IMR-90 (cell line): ENCODE measurements around the gene CHPT1. TPM values are rescaled to one million over a fixed set of nuclear protein-coding genes. Genes with fewer than 3 reads are reported as not detected.
A peak's percentile ranks its signal among the peaks of the same experiment; 100 is the strongest.

Experiments used
- ATAC-seq: fragments of 200-7000 bp; cut with Tn5 transposase; 2 replicates; pipeline ENCODE4 v1.9.1; 2020; ENCODE audit warnings: low read depth, mild to moderate bottlenecking, moderate library complexity
- BruUV-seq: library from RNA; stranded (reverse); fragments of 400-500 nt; replicated peaks from 2 replicates; lab custom pipeline; 2021; lab: Mats Ljungman, UMichigan
- CTCF ChIA-PET: fragments of 300-600 bp; formaldehyde crosslinking; extraction: SDS; loops from one replicate; lab custom pipeline; 2021; ENCODE audit warnings: antibody characterized with exemption; lab: Yijun Ruan, JAX
- POLR2A ChIA-PET: fragments of 300-600 bp; sonication (Branson Sonifier 250); formaldehyde crosslinking; loops from one replicate; lab custom pipeline; 2022; ENCODE audit warnings: antibody characterized with exemption; ENCODE audit not compliant: unreplicated experiment; lab: Charles Lee
- DNase-seq: peaks from one replicate; pipeline ENCODE4 v3.0.0; 2013
- H2AFZ ChIP-seq: replicated peaks from 2 replicates; pipeline ENCODE3; 2013; ENCODE audit warnings: low read length, mild to moderate bottlenecking; ENCODE audit not compliant: poor library complexity
- H2AK5ac ChIP-seq: 2 replicates; pipeline ENCODE4 v1.6.1; 2013; ENCODE audit warnings: low read depth, low read length, inconsistent platforms
- H2AK9ac ChIP-seq: replicated peaks from 2 replicates; pipeline ENCODE3; 2013; ENCODE audit warnings: mild to moderate bottlenecking, low read depth, low read length, moderate library complexity; ENCODE audit not compliant: poor library complexity
- H2BK120ac ChIP-seq: 2 replicates; pipeline ENCODE4 v1.6.1; 2013; ENCODE audit warnings: low read depth, low read length, inconsistent platforms
- H2BK15ac ChIP-seq: 3 replicates; pipeline ENCODE4 v1.6.1; 2013; ENCODE audit warnings: low read depth, low read length, inconsistent platforms
- H2BK20ac ChIP-seq: 2 replicates; pipeline ENCODE4 v1.6.1; 2013; ENCODE audit warnings: low read depth, mild to moderate bottlenecking, inconsistent platforms, low read length, moderate library complexity
- H2BK5ac ChIP-seq: 2 replicates; pipeline ENCODE4 v1.6.1; 2013; ENCODE audit warnings: mild to moderate bottlenecking, low read depth, low read length, inconsistent platforms; ENCODE audit not compliant: poor library complexity, severe bottlenecking
- H3K14ac ChIP-seq: replicated peaks from 2 replicates; pipeline ENCODE4 v1.6.1; 2013; ENCODE audit warnings: low read depth, low read length, inconsistent platforms
- H3K18ac ChIP-seq: 2 replicates; pipeline ENCODE4 v1.6.1; 2013; ENCODE audit warnings: low read depth, low read length, control low read depth
- H3K23ac ChIP-seq: 2 replicates; pipeline ENCODE4 v1.6.1; 2013; ENCODE audit warnings: low read depth, low read length, inconsistent platforms
- H3K27ac ChIP-seq: 2 replicates; pipeline ENCODE4 v1.5.1; 2013; ENCODE audit warnings: mild to moderate bottlenecking, control low read depth, low read length; ENCODE audit not compliant: insufficient read depth
- H3K27me3 ChIP-seq: 2 replicates; pipeline ENCODE4 v1.6.1; 2013; ENCODE audit warnings: low read length; ENCODE audit not compliant: control insufficient read depth, insufficient read depth
- H3K36me3 ChIP-seq: 2 replicates; pipeline ENCODE4 v1.6.1; 2013; ENCODE audit warnings: low read length, mixed read lengths; ENCODE audit not compliant: control insufficient read depth, insufficient read depth
- H3K4ac ChIP-seq: 2 replicates; pipeline ENCODE4 v1.6.1; 2013; ENCODE audit warnings: low read depth, low read length, inconsistent platforms
- H3K4me1 ChIP-seq: 2 replicates; pipeline ENCODE4 v1.6.1; 2013; ENCODE audit warnings: low read length, mixed read lengths; ENCODE audit not compliant: control insufficient read depth, insufficient read depth
- H3K4me2 ChIP-seq: 2 replicates; pipeline ENCODE4 v1.6.1; 2013; ENCODE audit warnings: low read depth, mild to moderate bottlenecking, control low read depth, low read length, moderate library complexity
- H3K4me3 ChIP-seq: 2 replicates; pipeline ENCODE4 v1.5.1; 2013; ENCODE audit warnings: low read depth, mild to moderate bottlenecking, control low read depth, low read length, moderate library complexity; ENCODE audit not compliant: insufficient read depth
- H3K56ac ChIP-seq: 2 replicates; pipeline ENCODE4 v1.6.1; 2013; ENCODE audit warnings: low read length, inconsistent platforms; ENCODE audit not compliant: insufficient read depth; ENCODE audit errors: extremely low read depth
- H3K79me1 ChIP-seq, 2 experiments: 2 replicates each; pipeline ENCODE4 v1.6.1; 2013; ENCODE audit warnings: low read length in 2 of 2, inconsistent platforms in 1 of 2, low read depth in 1 of 2
- H3K9ac ChIP-seq: 2 replicates; pipeline ENCODE4 v1.6.1; 2013; ENCODE audit warnings: low read depth, low read length, control low read depth
- H3K9me1 ChIP-seq: 2 replicates; pipeline ENCODE4 v1.6.1; 2013; ENCODE audit warnings: low read length, inconsistent platforms; ENCODE audit not compliant: insufficient read depth
- H3K9me3 ChIP-seq: 2 replicates; pipeline ENCODE4 v1.6.1; 2013; ENCODE audit warnings: low read length; ENCODE audit not compliant: control insufficient read depth, insufficient read depth
- H4K20me1 ChIP-seq: 2 replicates; pipeline ENCODE4 v1.6.1; 2013; ENCODE audit warnings: low read length, inconsistent platforms; ENCODE audit not compliant: insufficient read depth
- H4K5ac ChIP-seq: 2 replicates; pipeline ENCODE4 v1.6.1; 2013; ENCODE audit warnings: mild to moderate bottlenecking, low read depth, low read length, control low read depth
- H4K8ac ChIP-seq, 2 experiments: 2 replicates each; pipeline ENCODE4 v1.6.1; 2013; ENCODE audit warnings: low read depth in 2 of 2, low read length in 2 of 2, control low read depth in 1 of 2, inconsistent platforms in 1 of 2
- H4K91ac ChIP-seq: 2 replicates; pipeline ENCODE4 v1.6.1; 2013; ENCODE audit warnings: low read depth, low read length, inconsistent platforms; ENCODE audit not compliant: insufficient read depth
- CEBPB ChIP-seq: IDR thresholded peaks from 2 replicates; pipeline ENCODE4 v1.6.1; 2012; ENCODE audit warnings: low read depth, low read length, improper control_type of control experiment
- CTCF ChIP-seq: conservative IDR thresholded peaks from 2 replicates; pipeline ENCODE4 v1.5.1; 2012; ENCODE audit warnings: mild to moderate bottlenecking, low read depth, low read length, improper control_type of control experiment
- FOS ChIP-seq: fragments of 150-350 bp; IDR thresholded peaks from 2 replicates; pipeline ENCODE4 v1.6.1; 2016; ENCODE audit warnings: low read depth, low read length
- MAFK ChIP-seq: IDR thresholded peaks from 2 replicates; pipeline ENCODE4 v1.6.1; 2012; ENCODE audit warnings: low read depth, low read length, improper control_type of control experiment
- POLR2A ChIP-seq: IDR thresholded peaks from 2 replicates; pipeline ENCODE4 v1.6.1; 2012; ENCODE audit warnings: mild to moderate bottlenecking, low read depth, low read length
- RAD21 ChIP-seq: IDR thresholded peaks from 2 replicates; pipeline ENCODE4 v1.6.1; 2012; ENCODE audit warnings: low read length, improper control_type of control experiment
- SMC3 ChIP-seq: fragments of 150-350 bp; IDR thresholded peaks from 2 replicates; pipeline ENCODE4 v1.6.1; 2016; ENCODE audit warnings: low read depth, mild to moderate bottlenecking, antibody characterized with exemption, low read length, moderate library complexity
- USF2 ChIP-seq: fragments of 150-350 bp; IDR thresholded peaks from 2 replicates; pipeline ENCODE4 v1.6.1; 2017; ENCODE audit warnings: mild to moderate bottlenecking, antibody characterized with exemption, low read length, low read depth
- WGBS, 2 experiments: methylation state at CpG; one replicate each; pipeline versions ENCODE4 v1.1.5 to v1.1.7; 2013; ENCODE audit warnings: missing lambda C conversion rate in 2 of 2; ENCODE audit not compliant: insufficient read length in 1 of 2; ENCODE audit errors: extremely low coverage in 2 of 2; 5-methylcytosine and 5-hydroxymethylcytosine counted together
- dilution Hi-C: fragments of 300-500 bp; cut with HindIII; formaldehyde crosslinking; loops from one replicate; pipeline ENCODE4 v1.14.3; 2018; ENCODE audit warnings: low sequenced_read_pairs; ENCODE audit not compliant: unreplicated experiment
- in situ Hi-C: fragments of 300-500 bp; cut with MboI; formaldehyde crosslinking; loops from 3 replicates; pipeline ENCODE4 v1.14.3; 2019; ENCODE audit warnings: low sequenced_read_pairs, inconsistent platforms, mixed read lengths
- intact Hi-C: fragments of 100-400 bp; cut with micrococcal nuclease; formaldehyde crosslinking; loops from 2 replicates; pipeline ENCODE4 v1.10.0; 2022
- polyA plus RNA-seq, 3 experiments: library from polyadenylated mRNA; depleted of rRNA; stranded (reverse); fragments of >200 nt; gene quantifications; 2 replicates each; pipeline ENCODE4 v1.2.3, GENCODE V29; 2012; ENCODE audit warnings: low replicate concordance in 1 of 3
- total RNA-seq: library from RNA; depleted of rRNA; stranded (reverse); fragments of >200 nt; gene quantifications from 2 replicates; pipeline ENCODE4 v1.2.3, GENCODE V29; 2012

CHPT1 gene
- total and polyA plus RNA-seq, 2 of the 4 experiments (the other 2 are of a cell fraction), result 8.1 to 11.7 TPM

GRCh38 chr12:101670007-101670671 lies 27.3 kb upstream of the CHPT1 start:
- no peak overlapping the region for H3K9ac ChIP-seq
- dilution Hi-C loops (no loop called here), intact Hi-C loops (loop anchor here (2.0 kb wide), 1 partner anchor 89 kb away; no protein-coding TSS in a partner anchor), in situ Hi-C loops (no loop called here)
- H3K23ac ChIP-seq, result no peak overlapping the region
- H4K20me1 ChIP-seq, result no peaks in the 10 kb centered on the region
- no peak overlapping the region for H3K18ac ChIP-seq
- no peaks in the 10 kb centered on the region for H3K9me3 ChIP-seq
- DNase-seq (peak; percentile 58), ATAC-seq (peak; percentile 64; the same call in 1 of the 2 replicates)
- no peak overlapping the region for H2AK9ac ChIP-seq
- H2AFZ ChIP-seq, result no peak overlapping the region
- no TSS peak for BruUV-seq
- H3K14ac ChIP-seq, result no peak overlapping the region
- no peak overlapping the region for H4K8ac ChIP-seq
- no peaks in the 10 kb centered on the region for H3K4me1 ChIP-seq
- no peak overlapping the region for H2BK5ac ChIP-seq
- ChIA-PET POLR2A (no interaction called here), CTCF (no interaction called here)
- no peak overlapping the region for H2AK5ac ChIP-seq
- no peak overlapping the region for H2BK20ac ChIP-seq
- no peak overlapping the region for H3K4me2 ChIP-seq
- no peak overlapping the region for H3K27ac ChIP-seq
- no peaks in the 10 kb centered on the region for H3K36me3 ChIP-seq
- H3K27me3 ChIP-seq, result peaks cover 6% of the 10 kb centered on the region
- no peak overlapping the region for H4K91ac ChIP-seq
- H3K56ac ChIP-seq, result no peak overlapping the region
- H4K5ac ChIP-seq, result no peak overlapping the region
- H3K4me3 ChIP-seq, result no peak overlapping the region
- H3K4ac ChIP-seq, result no peak overlapping the region
- no peak overlapping the region for H2BK120ac ChIP-seq
- TF ChIP-seq MAFK, result peak; percentile 60
- TF ChIP-seq CTCF, result peak; percentile 61
- no peak for TF ChIP-seq POLR2A
- peak; percentile 27; the same call in 1 of the 2 replicates for TF ChIP-seq CEBPB
- peak; percentile 35 for TF ChIP-seq SMC3
- TF ChIP-seq FOS, result no peak
- TF ChIP-seq USF2, result no peak
- TF ChIP-seq RAD21, result peak; percentile 39; the same call in 1 of the 2 replicates
- no peaks in the 10 kb centered on the region for H3K9me1 ChIP-seq
- no CpG with 5 or more reads among the region's 6 CpGs for WGBS, 2 experiments
- no peak overlapping the region for H2BK15ac ChIP-seq
- no peaks in the 10 kb centered on the region for H3K79me1 ChIP-seq
